ENCODE data around the gene ARL5A. TPM values are rescaled to one million over a fixed set of nuclear protein-coding genes. Genes with fewer than 3 reads are reported as not detected.

ARL5A gene
- total and polyA plus RNA-seq, 9 of the 15 experiments (the other 6 are each of a cell fraction or from before 2014, with no cell fraction given), result 16.3 to 117 (median 88.4) TPM

- TF ChIP-seq FOXO4 (CRISPR knock-in tag; IDR thresholded peaks at IDR 0.05), result no peak
- TF ChIP-seq ZBTB49 (CRISPR knock-in tag; IDR thresholded peaks at IDR 0.05; ENCODE audit: borderline replicate concordance), result no peak
- TF ChIP-seq NFXL1 (CRISPR knock-in tag; IDR thresholded peaks at IDR 0.05), result no peak
- TF ChIP-seq RNF219 (CRISPR knock-in tag; IDR thresholded peaks at IDR 0.05), result no peak
- peak in 1 of 2 experiments; percentile 47; a peak in 1 of 4 replicates for TF ChIP-seq RCOR1 (IDR thresholded peaks at IDR 0.05; ENCODE audit: borderline replicate concordance in 1 of 2, low read depth in 2 of 2, low read length in 2 of 2)
- no peak; the same call in 1 of the 2 replicates for TF ChIP-seq CGGBP1 (CRISPR knock-in tag; IDR thresholded peaks at IDR 0.05)
- no peak for TF ChIP-seq HMG20B (CRISPR knock-in tag; IDR thresholded peaks at IDR 0.05)
- no peak for TF ChIP-seq SRSF9 (IDR thresholded peaks at IDR 0.05; ENCODE audit: borderline replicate concordance, low read depth, low read length)
- no peak for TF ChIP-seq ZNF23 (CRISPR knock-in tag; IDR thresholded peaks at IDR 0.05)
- TF ChIP-seq MLX (CRISPR knock-in tag; conservative IDR thresholded peaks at IDR 0.05), result 0 out of 4 replicates have a peak, but pooled peaks of 1 of the 2 experiments have one; percentile 72
- peak; percentile 85; the same call in 1 of the 2 replicates for TF ChIP-seq CREB3 (tag; conservative IDR thresholded peaks at IDR 0.05; ENCODE audit: low read depth)
- TF ChIP-seq MTA1 (IDR thresholded peaks at IDR 0.05; ENCODE audit: borderline replicate concordance), result 0 out of 2 replicates have a peak, but pooled peaks have one; percentile 44
- TF ChIP-seq BRCA1 (IDR thresholded peaks at IDR 0.05), result no peak
- no peak for TF ChIP-seq BRCA1 (CRISPR knock-in tag; IDR thresholded peaks at IDR 0.05)
- peak; percentile 94 for TF ChIP-seq L3MBTL2 (IDR thresholded peaks at IDR 0.05)
- no peak for TF ChIP-seq RBM17 (IDR thresholded peaks at IDR 0.05; ENCODE audit: borderline replicate concordance, low read depth, low read length)
- TF ChIP-seq JUND (IDR thresholded peaks at IDR 0.05; ENCODE audit: borderline replicate concordance, low read depth, low read length), result peak; percentile 43
- TF ChIP-seq JUND (tag; IDR thresholded peaks at IDR 0.05; ENCODE audit: borderline replicate concordance, low read depth, low read length), result no peak; the same call in 2 of the 3 replicates
- TF ChIP-seq ZNF707 (CRISPR knock-in tag; conservative IDR thresholded peaks at IDR 0.05), result no peak
Measured at GRCh38 chr2:151828143-151828889, at the start of gene ARL5A (continued).

Measured in K562 (cell line).